ENCODE results near the gene AGR3. TPM values are rescaled to one million over a fixed set of nuclear protein-coding genes. Genes with fewer than 3 reads are reported as not detected.

The AGR3 gene
- total RNA-seq, 1 donor from 2014 or later: not detected

DNA sequence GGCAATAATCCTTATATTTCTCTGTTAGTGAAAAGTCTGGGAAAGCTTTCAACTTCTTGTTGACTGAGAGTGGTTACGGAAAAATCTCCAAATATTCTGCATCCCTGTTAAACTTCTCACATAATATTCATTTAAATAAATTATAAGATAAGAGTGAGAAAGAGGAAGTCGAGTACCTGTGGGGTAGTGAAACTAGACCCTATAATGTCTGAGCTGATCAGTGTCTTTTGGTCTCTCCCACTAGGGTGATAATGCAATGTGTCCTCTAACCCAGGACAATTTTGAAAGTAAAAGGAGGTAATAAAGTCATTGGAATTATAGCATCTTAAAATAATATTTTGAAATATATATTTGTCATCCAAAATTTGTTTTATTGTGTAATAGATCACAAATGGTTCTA is 2.1 kb upstream of the AGR3 start:
- H3K36me3 Mint-ChIP-seq (ENCODE audit: low read depth, unreplicated experiment): no peaks in the 10 kb centered on the region
- H3K4me3 Mint-ChIP-seq (ENCODE audit: unreplicated experiment): no peak overlapping the region
- H3K4me1 Mint-ChIP-seq (ENCODE audit: unreplicated experiment): peaks cover 7% of the 10 kb centered on the region
- no peak for DNase-seq (ENCODE audit: low spot score)
- no peaks in the 10 kb centered on the region for H3K27me3 Mint-ChIP-seq (ENCODE audit: unreplicated experiment)
- TF ChIP-seq, protein P1, sequence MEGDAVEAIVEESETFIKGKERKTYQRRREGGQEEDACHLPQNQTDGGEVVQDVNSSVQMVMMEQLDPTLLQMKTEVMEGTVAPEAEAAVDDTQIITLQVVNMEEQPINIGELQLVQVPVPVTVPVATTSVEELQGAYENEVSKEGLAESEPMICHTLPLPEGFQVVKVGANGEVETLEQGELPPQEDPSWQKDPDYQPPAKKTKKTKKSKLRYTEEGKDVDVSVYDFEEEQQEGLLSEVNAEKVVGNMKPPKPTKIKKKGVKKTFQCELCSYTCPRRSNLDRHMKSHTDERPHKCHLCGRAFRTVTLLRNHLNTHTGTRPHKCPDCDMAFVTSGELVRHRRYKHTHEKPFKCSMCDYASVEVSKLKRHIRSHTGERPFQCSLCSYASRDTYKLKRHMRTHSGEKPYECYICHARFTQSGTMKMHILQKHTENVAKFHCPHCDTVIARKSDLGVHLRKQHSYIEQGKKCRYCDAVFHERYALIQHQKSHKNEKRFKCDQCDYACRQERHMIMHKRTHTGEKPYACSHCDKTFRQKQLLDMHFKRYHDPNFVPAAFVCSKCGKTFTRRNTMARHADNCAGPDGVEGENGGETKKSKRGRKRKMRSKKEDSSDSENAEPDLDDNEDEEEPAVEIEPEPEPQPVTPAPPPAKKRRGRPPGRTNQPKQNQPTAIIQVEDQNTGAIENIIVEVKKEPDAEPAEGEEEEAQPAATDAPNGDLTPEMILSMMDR (IDR thresholded peaks at IDR 0.05; ENCODE audit: unreplicated experiment): no peak
- no peaks in the 10 kb centered on the region for H3K9me3 Mint-ChIP-seq (ENCODE audit: unreplicated experiment)
- H3K27ac Mint-ChIP-seq (ENCODE audit: unreplicated experiment): no peak overlapping the region

DNA sequence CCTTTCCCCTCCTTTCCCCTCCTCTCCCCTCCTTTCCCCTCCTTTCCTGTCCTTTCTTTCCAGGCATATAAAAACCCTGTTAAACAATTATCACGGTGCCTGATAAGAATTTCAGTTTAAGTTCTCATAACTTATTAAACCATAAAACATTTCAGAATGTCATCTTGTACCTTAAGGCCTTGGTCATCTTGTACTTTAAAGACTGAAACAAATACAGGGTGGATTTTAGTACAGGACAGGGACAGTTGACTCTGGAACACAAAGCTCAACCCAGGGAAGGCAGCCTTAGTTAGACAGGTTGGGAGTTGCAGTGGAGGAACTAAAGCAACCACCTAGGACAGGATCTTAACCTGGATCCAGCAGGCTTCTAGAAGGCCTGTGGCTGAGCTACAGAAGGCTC is 1.2 kb downstream of the AGR3 start:
- Mint-ChIP-seq H3K27me3 (ENCODE audit: unreplicated experiment) (no peaks in the 10 kb centered on the region), H3K4me3 (ENCODE audit: unreplicated experiment) (no peak overlapping the region), H3K27ac (ENCODE audit: unreplicated experiment) (no peak overlapping the region), H3K9me3 (ENCODE audit: unreplicated experiment) (no peaks in the 10 kb centered on the region), H3K36me3 (ENCODE audit: low read depth, unreplicated experiment) (no peaks in the 10 kb centered on the region), H3K4me1 (ENCODE audit: unreplicated experiment) (peaks cover 7% of the 10 kb centered on the region)
- no peak for DNase-seq (ENCODE audit: low spot score)
- TF ChIP-seq, protein P1 (IDR thresholded peaks at IDR 0.05; ENCODE audit: unreplicated experiment): no peak

DNA sequence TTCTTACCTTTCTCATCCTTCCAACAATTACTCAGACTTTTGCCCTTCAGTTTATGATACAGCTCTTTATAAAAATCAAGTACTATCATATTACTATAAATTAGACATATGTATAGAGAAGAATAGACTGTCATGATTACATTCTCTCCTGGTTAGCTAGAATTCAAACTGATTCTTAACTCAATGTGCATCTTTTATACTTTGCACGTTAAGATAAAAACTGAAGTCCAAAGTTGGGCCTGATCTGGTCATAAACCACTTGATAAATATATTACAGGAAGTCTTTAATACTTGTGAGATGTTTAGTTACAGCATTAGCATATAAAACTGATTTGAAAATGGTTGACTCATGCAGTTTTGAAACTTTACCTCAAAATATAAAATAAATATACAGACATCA is 2.6 kb downstream of the AGR3 start:
- no peaks in the 10 kb centered on the region for H3K27me3 Mint-ChIP-seq (ENCODE audit: unreplicated experiment)
- peaks cover 7% of the 10 kb centered on the region for H3K4me1 Mint-ChIP-seq (ENCODE audit: unreplicated experiment)
- TF ChIP-seq, protein P1 (IDR thresholded peaks at IDR 0.05; ENCODE audit: unreplicated experiment): no peak
- H3K4me3 Mint-ChIP-seq (ENCODE audit: unreplicated experiment): no peak overlapping the region
- no peaks in the 10 kb centered on the region for H3K36me3 Mint-ChIP-seq (ENCODE audit: low read depth, unreplicated experiment)
- no peak for DNase-seq (ENCODE audit: low spot score)
- H3K27ac Mint-ChIP-seq (ENCODE audit: unreplicated experiment): no peak overlapping the region
- H3K9me3 Mint-ChIP-seq (ENCODE audit: unreplicated experiment): no peaks in the 10 kb centered on the region

DNA sequence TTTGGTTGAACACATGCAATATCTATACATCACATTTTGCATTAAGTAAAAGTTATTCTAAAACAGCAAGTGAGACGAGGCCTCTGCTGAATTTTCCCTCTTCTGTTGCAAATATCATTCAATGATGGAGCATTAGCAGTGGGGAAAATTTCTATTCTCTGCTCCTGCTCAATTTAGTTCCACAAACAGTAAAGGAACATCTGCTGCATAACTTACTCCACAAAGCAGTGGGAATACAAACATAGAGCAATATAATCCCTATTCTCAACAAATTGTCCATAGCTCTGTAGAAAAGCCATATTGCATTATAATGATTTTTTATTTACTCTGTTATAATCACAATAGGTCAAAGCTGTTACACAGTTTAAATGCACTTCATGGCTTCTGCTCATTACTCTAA is 5.9 kb downstream of the AGR3 start:
- Mint-ChIP-seq H3K4me1 (ENCODE audit: unreplicated experiment) (no peaks in the 10 kb centered on the region), H3K27ac (ENCODE audit: unreplicated experiment) (no peak overlapping the region), H3K9me3 (ENCODE audit: unreplicated experiment) (no peaks in the 10 kb centered on the region), H3K36me3 (ENCODE audit: low read depth, unreplicated experiment) (no peaks in the 10 kb centered on the region), H3K27me3 (ENCODE audit: unreplicated experiment) (no peaks in the 10 kb centered on the region), H3K4me3 (ENCODE audit: unreplicated experiment) (no peak overlapping the region)
- TF ChIP-seq, protein P1 (IDR thresholded peaks at IDR 0.05; ENCODE audit: unreplicated experiment): no peak
- no peak for DNase-seq (ENCODE audit: low spot score)

DNA sequence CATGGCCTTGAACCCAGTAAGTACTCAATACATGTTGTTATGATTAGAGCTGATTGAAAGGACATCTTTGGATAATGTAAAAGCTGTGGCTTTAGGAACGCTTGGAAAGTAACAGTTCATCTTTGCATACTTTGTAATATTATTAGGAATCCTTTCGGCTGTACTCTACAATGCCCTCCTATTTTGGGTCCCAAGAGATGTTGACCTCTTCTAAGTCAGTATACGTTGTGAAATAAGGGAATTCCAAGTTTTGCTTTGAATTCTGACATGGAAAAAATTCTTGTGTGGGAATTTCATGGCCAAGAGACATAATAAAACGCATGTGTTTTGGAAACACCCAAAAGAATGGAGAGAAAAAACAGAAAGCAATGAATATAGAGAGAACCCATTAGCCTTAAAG is 7.7 kb downstream of the AGR3 start:
- no peaks in the 10 kb centered on the region for H3K36me3 Mint-ChIP-seq (ENCODE audit: low read depth, unreplicated experiment)
- no peaks in the 10 kb centered on the region for H3K4me1 Mint-ChIP-seq (ENCODE audit: unreplicated experiment)
- DNase-seq (ENCODE audit: low spot score): no peak
- no peak overlapping the region for H3K27ac Mint-ChIP-seq (ENCODE audit: unreplicated experiment)
- H3K4me3 Mint-ChIP-seq (ENCODE audit: unreplicated experiment): no peak overlapping the region
- TF ChIP-seq, protein P1 (IDR thresholded peaks at IDR 0.05; ENCODE audit: unreplicated experiment): no peak
- H3K27me3 Mint-ChIP-seq (ENCODE audit: unreplicated experiment): no peaks in the 10 kb centered on the region
- no peaks in the 10 kb centered on the region for H3K9me3 Mint-ChIP-seq (ENCODE audit: unreplicated experiment)

Measured in endothelial cell (in vitro differentiated cells).